Transverse colon (tissue), 4 donors: ENCODE measurements around the gene RIMBP3C. TPM values are rescaled to one million over a fixed set of nuclear protein-coding genes. Genes with fewer than 3 reads are reported as not detected.
"Not testable (repeated sequence)": the region's sequence is repeated elsewhere in the genome, so short reads cannot be mapped to it uniquely, and the experiment has no call there.

Experiments used
- DNase-seq: peaks from one replicate; pipeline ENCODE4 v3.0.0-alpha.2; 2019
- H3K27ac ChIP-seq, 4 donors: fragments of 200-600 bp; sonication (generic); 2 replicates each; pipeline ENCODE4 v1.5.1; 2016 to 2018; ENCODE audit warnings: inconsistent platforms in 4 of 4
- H3K27me3 ChIP-seq: fragments of 200-600 bp; sonication (generic); 2 replicates; pipeline ENCODE4 v1.5.1; 2017; ENCODE audit warnings: inconsistent platforms
- H3K36me3 ChIP-seq, 4 donors: fragments of 200-600 bp; sonication (generic); 2 replicates each; pipeline ENCODE4 v1.5.1; 2017 to 2019; ENCODE audit warnings: inconsistent platforms in 4 of 4
- H3K4me1 ChIP-seq, 4 donors: fragments of 200-600 bp; sonication (generic); 2 replicates each; pipeline ENCODE4 v1.5.1; 2017 to 2020; ENCODE audit warnings: inconsistent platforms in 4 of 4
- H3K4me3 ChIP-seq, 4 donors: fragments of 200-600 bp; sonication (generic); 1 replicate in 1 of 4; 2 replicates in 3 of 4; pipeline versions ENCODE4 v1.5.1 to v1.6.1; 2017 to 2019; ENCODE audit warnings: inconsistent platforms in 4 of 4
- H3K9me3 ChIP-seq, 2 donors: fragments of 200-600 bp; sonication (generic); 2 replicates each; pipeline ENCODE4 v1.5.1; 2017 to 2019; ENCODE audit warnings: inconsistent platforms in 2 of 2
- CTCF ChIP-seq, 5 experiments: fragments of 200-600 bp in 3 of 5; fragments of 450-650 bp in 2 of 5; sonication (generic) in 3 of 5; IDR thresholded peaks; 1 replicate in 2 of 5; 2 replicates in 3 of 5; pipeline ENCODE4 v1.5.1; 2016 to 2017; ENCODE audit warnings: antibody characterized with exemption in 5 of 5, inconsistent platforms in 3 of 5, mild to moderate bottlenecking in 2 of 5, moderate library complexity in 1 of 5
- EP300 ChIP-seq: sonication (generic); formaldehyde crosslinking; IDR thresholded peaks from one replicate; pipeline ENCODE4 v1.6.1; 2017; ENCODE audit warnings: antibody characterized with exemption, low read depth
- POLR2A ChIP-seq: fragments of 450-650 bp; IDR thresholded peaks from one replicate; pipeline ENCODE4 v1.6.1; 2016; ENCODE audit warnings: antibody characterized with exemption, mild to moderate bottlenecking, moderate library complexity
- POLR2AphosphoS5 ChIP-seq, 3 donors: sonication (generic); formaldehyde crosslinking; IDR thresholded peaks; one replicate each; pipeline ENCODE4 v1.6.1; 2016; ENCODE audit warnings: antibody characterized with exemption in 3 of 3
- WGBS, 2 donors: methylation state at CpG; one replicate each; pipeline ENCODE4 v1.1.5; 2018; ENCODE audit warnings: low coverage in 1 of 2; 5-methylcytosine and 5-hydroxymethylcytosine counted together
- in situ Hi-C, 4 donors: fragments of 200-750 bp; cut with MboI; loops; one replicate each; pipeline versions ENCODE4 v1.15.0 to v1.15.1; 2017; ENCODE audit warnings: low sequenced_read_pairs in 3 of 4, low pct_ligation_motif_present in 1 of 4, low pct_unique_long_range_greater_than_20kb in 1 of 4
- intact Hi-C: fragments of 100-400 bp; cut with DNase I; formaldehyde crosslinking; loops from one replicate; pipeline ENCODE4 v1.15.1; 2023; ENCODE audit warnings: low total_unique reads
- total RNA-seq, 4 donors: library from RNA; depleted of rRNA; stranded (reverse); fragments of >200 nt; gene quantifications; one replicate each; pipeline ENCODE4 v1.1.0, GENCODE V29; 2016

Gene RIMBP3C
- not detected for total RNA-seq

- whole genome bisulfite sequencing, 2 donors: no CpG with 5 or more reads among the region's 4 CpGs
- H3K4me3 ChIP-seq, intact Hi-C loops, H3K4me1 ChIP-seq, H3K9me3 ChIP-seq, in situ Hi-C loops, H3K36me3 ChIP-seq, DNase-seq, H3K27ac ChIP-seq, H3K27me3 ChIP-seq: not testable (repeated sequence)
These were observed at the start of gene RIMBP3C for GRCh38 chr22:21551361-21551760. RIMBP3C (minus strand) TSS chr22:21551461; CDS start chr22:21550976, 485 bp downstream.

- in situ Hi-C loops (loop anchor here in 2 of 4 donors (25.0 kb wide), 2 partner anchors 113 to 512 kb away; no protein-coding TSS in a partner anchor), intact Hi-C loops (no loop called here)
- Histone ChIP-seq H3K4me1 (peaks cover 0 to 2% (median 0%) of the 10 kb centered on the region in 4 donors), H3K27me3 (no peaks in the 10 kb centered on the region), H3K27ac (no peak overlapping the region), H3K36me3 (peaks cover 0 to 15% (median 6%) of the 10 kb centered on the region in 4 donors), H3K4me3 (no peak overlapping the region), H3K9me3 (no peaks in the 10 kb centered on the region)
- no peak for TF ChIP-seq CTCF (IDR thresholded peaks at IDR 0.05)
- TF ChIP-seq POLR2AphosphoS5 (IDR thresholded peaks at IDR 0.05): no peak
- WGBS, 2 donors: 85 to 86% methylated on average over 6 of the region's 6 CpGs
- DNase-seq: no peak
These were observed 48.0 kb upstream of the RIMBP3C start for GRCh38 chr22:21599053-21599893.

GRCh38 chr22:21598302-21598701 lies 47.0 kb upstream of the RIMBP3C start:
- Histone ChIP-seq H3K27me3 (no peaks in the 10 kb centered on the region), H3K27ac (no peak overlapping the region), H3K4me3 (no peak overlapping the region), H3K9me3 (no peaks in the 10 kb centered on the region), H3K36me3 (peaks cover 0 to 24% (median 10%) of the 10 kb centered on the region in 4 donors), H3K4me1 (no peaks in the 10 kb centered on the region)
- no peak for TF ChIP-seq CTCF (IDR thresholded peaks at IDR 0.05)
- TF ChIP-seq POLR2AphosphoS5 (IDR thresholded peaks at IDR 0.05): no peak
- no peak for TF ChIP-seq POLR2A
- no peak for TF ChIP-seq EP300
- 88 to 94% methylated on average over 2 to 3 of the region's 3 CpGs for WGBS, 2 donors
- in situ Hi-C loops (loop anchor here in 2 of 4 donors (25.0 kb wide), 2 partner anchors 114 to 511 kb away; no protein-coding TSS in a partner anchor), intact Hi-C loops (no loop called here)
- no peak for DNase-seq

GRCh38 chr22:21596356-21597135 lies 45.3 kb upstream of the RIMBP3C start:
- WGBS, 2 donors: 94 to 95% methylated on average over 9 to 13 of the region's 13 CpGs
- H3K36me3 ChIP-seq: peaks cover 0 to 32% (median 13%) of the 10 kb centered on the region in 4 donors
- intact Hi-C loops, H3K4me3 ChIP-seq, H3K9me3 ChIP-seq, DNase-seq, H3K4me1 ChIP-seq, H3K27ac ChIP-seq, H3K27me3 ChIP-seq: not testable (repeated sequence)
- in situ Hi-C loops: loop anchor here in 2 of 4 donors (25.0 kb wide), 2 partner anchors 116 to 509 kb away; no protein-coding TSS in a partner anchor

GRCh38 chr22:21594865-21595452 lies 43.7 kb upstream of the RIMBP3C start:
- no peak overlapping the region for H3K4me3 ChIP-seq
- peaks cover 0 to 32% (median 13%) of the 10 kb centered on the region in 4 donors for H3K36me3 ChIP-seq
- no peaks in the 10 kb centered on the region for H3K27me3 ChIP-seq
- no peaks in the 10 kb centered on the region for H3K9me3 ChIP-seq
- in situ Hi-C loops (loop anchor here in 2 of 4 donors (25.0 kb wide), 2 partner anchors 117 to 508 kb away; no protein-coding TSS in a partner anchor), intact Hi-C loops (no loop called here)
- no peak for DNase-seq
- WGBS, 2 donors: 75 to 76% methylated on average over 3 to 5 of the region's 5 CpGs
- H3K27ac ChIP-seq: no peak overlapping the region
- peaks cover 0 to 23% (median 6%) of the 10 kb centered on the region in 4 donors for H3K4me1 ChIP-seq
- TF ChIP-seq EP300 (no peak), POLR2A (no peak), CTCF (IDR thresholded peaks at IDR 0.05) (no peak), POLR2AphosphoS5 (IDR thresholded peaks at IDR 0.05) (no peak)
